K562 (cell line): Measurements from ENCODE around the gene CTDSPL. TPM values are rescaled to one million over a fixed set of nuclear protein-coding genes. Genes with fewer than 3 reads are reported as not detected.

Source experiments
- CTBP1 ChIP-seq: fragments of 450-650 bp; IDR thresholded peaks from 2 replicates; pipeline ENCODE4 v1.6.1; 2016; ENCODE audit warnings: borderline replicate concordance
- CUX1 ChIP-seq: fragments of 200-800 bp; sonication (Bioruptor generic); IDR thresholded peaks from 2 replicates; pipeline ENCODE4 v1.6.1; 2016; ENCODE audit warnings: missing genetic modification characterization, missing compliant biosample characterization
- HDGF ChIP-seq: fragments of 450-650 bp; IDR thresholded peaks from 2 replicates; pipeline ENCODE4 v1.6.1; 2016
- HEY1 ChIP-seq: fragments of 250-450 bp; sonication (Bioruptor Pico); IDR thresholded peaks from 2 replicates; pipeline ENCODE4 v1.5.0; 2020; ENCODE audit warnings: mild to moderate bottlenecking, moderate library complexity, borderline replicate concordance
- POLR2A ChIP-seq: fragments of 450-650 bp; conservative IDR thresholded peaks from 2 replicates; pipeline ENCODE4 v1.6.1; 2016
- RCOR1 ChIP-seq, 2 experiments: IDR thresholded peaks; 2 replicates each; pipeline ENCODE4 v1.6.1; 2012; ENCODE audit warnings: low read depth in 2 of 2, low read length in 2 of 2, borderline replicate concordance in 1 of 2, improper control_type of control experiment in 1 of 2
- RUNX1 ChIP-seq: sonication (generic); IDR thresholded peaks from 2 replicates; pipeline ENCODE4 v1.6.1; 2016; ENCODE audit warnings: antibody characterized with exemption, low read depth
- SMC3 ChIP-seq: conservative IDR thresholded peaks from 2 replicates; pipeline ENCODE4 v1.6.1; 2011; ENCODE audit warnings: low read depth, low read length, improper control_type of control experiment; ENCODE audit not compliant: insufficient read depth
- TEAD2 ChIP-seq: fragments of 450-650 bp; IDR thresholded peaks from 2 replicates; pipeline ENCODE4 v1.6.1; 2016; ENCODE audit warnings: missing genetic modification characterization, control low read depth, missing compliant biosample characterization
- ZBTB5 ChIP-seq: fragments of 450-650 bp; IDR thresholded peaks from 2 replicates; pipeline ENCODE4 v1.6.1; 2017; ENCODE audit warnings: antibody characterized with exemption
- ZNF57 ChIP-seq: fragments of 450-650 bp; formaldehyde crosslinking; IDR thresholded peaks from 2 replicates; pipeline ENCODE4 v1.4.0; 2020; ENCODE audit warnings: mild to moderate bottlenecking, moderate library complexity
- ZNF592 ChIP-seq: fragments of 450-650 bp; IDR thresholded peaks from 2 replicates; pipeline ENCODE4 v1.6.1; 2017; ENCODE audit warnings: antibody characterized with exemption, mild to moderate bottlenecking
- polyA plus RNA-seq, 8 experiments: library from polyadenylated mRNA; depleted of rRNA in 4 of 8; stranded (reverse) in 5 of 8; unstranded in 3 of 8; fragments of >200 nt; fragmentation: Nextera tagmentation in 2 of 8; fragmentation: Illumina TruSeq in 1 of 8; extraction: Ambion mirVana in 2 of 8; extraction: Trizol in 1 of 8; gene quantifications; 2 replicates each; pipeline versions ENCODE4 v1.2.1 to v1.2.3, GENCODE V29; 2011 to 2014; ENCODE audit warnings: inconsistent platforms in 1 of 8, missing spikeins in 1 of 8
- total RNA-seq, 7 experiments: library from RNA; depleted of rRNA in 6 of 7; stranded (reverse); fragments of >200 nt in 6 of 7; fragmentation: Illumina TruSeq in 2 of 7; extraction: Trizol in 2 of 7; gene quantifications; 2 replicates each; pipeline versions ENCODE4 v1.2.1 to v1.2.3, GENCODE V29; 2011 to 2021; ENCODE audit warnings: low replicate concordance in 1 of 7

Gene CTDSPL
- total and polyA plus RNA-seq, 9 of the 15 experiments (the other 6 are each of a cell fraction or from before 2014, with no cell fraction given) = 5.1 to 19.3 (median 11.3) TPM

GRCh38 chr3:38003371-38003816, 141.7 kb downstream of the CTDSPL start (continued):
- no peak for TF ChIP-seq TEAD2
- no peak for TF ChIP-seq ZBTB5
- 0 out of 2 replicates have a peak, but pooled peaks have one; percentile 36 for TF ChIP-seq CTBP1
- peak in 1 of 2 experiments; percentile 47; a peak in 2 of 4 replicates for TF ChIP-seq RCOR1 (IDR thresholded peaks at IDR 0.05; ENCODE audit: borderline replicate concordance in 1 of 2, low read depth in 2 of 2, low read length in 2 of 2)
- peak; percentile 97 for TF ChIP-seq HDGF
- peak; percentile 79 for TF ChIP-seq SMC3
- no peak for TF ChIP-seq ZNF57 (CRISPR knock-in tag)
- no peak for TF ChIP-seq CUX1 (CRISPR knock-in tag)
- TF ChIP-seq ZNF592 = no peak
- TF ChIP-seq POLR2A = no peak
- TF ChIP-seq HEY1 = no peak
- TF ChIP-seq RUNX1 = no peak
